Prostate gland (tissue), 2 donors: ENCODE results near the gene WNK2. TPM values are rescaled to one million over a fixed set of nuclear protein-coding genes. Genes with fewer than 3 reads are reported as not detected.

Experiments
- DNase-seq: peaks from one replicate; pipeline ENCODE4 v3.0.0-alpha.2; 2019; ENCODE audit warnings: low spot score
- H3K27ac ChIP-seq, 2 donors: fragments of 200-600 bp; sonication (generic); 2 replicates each; pipeline ENCODE4 v1.5.1; 2017 to 2019
- H3K27me3 ChIP-seq: fragments of 200-600 bp; sonication (generic); replicated peaks from 2 replicates; pipeline ENCODE4 v1.5.1; 2019; ENCODE audit not compliant: insufficient read depth
- H3K36me3 ChIP-seq, 2 donors: fragments of 200-600 bp; sonication (generic); 1 replicate in 1 of 2; 2 replicates in 1 of 2; pipeline versions ENCODE4 v1.5.1 to v1.8.1; 2017 to 2019
- H3K4me1 ChIP-seq: fragments of 200-600 bp; sonication (generic); replicated peaks from 2 replicates; pipeline ENCODE4 v1.5.1; 2019
- H3K4me3 ChIP-seq, 2 donors: fragments of 200-600 bp; sonication (generic); 2 replicates each; pipeline ENCODE4 v1.5.1; 2017 to 2019
- H3K9me3 ChIP-seq: fragments of 200-600 bp; sonication (generic); 2 replicates; pipeline ENCODE4 v1.5.1; 2017
- CTCF ChIP-seq, 4 experiments: fragments of 200-600 bp in 2 of 4; fragments of 450-650 bp in 2 of 4; sonication (generic) in 2 of 4; IDR thresholded peaks; 1 replicate in 3 of 4; 2 replicates in 1 of 4; pipeline ENCODE4 v1.5.1; 2016 to 2019; ENCODE audit warnings: antibody characterized with exemption in 4 of 4, mild to moderate bottlenecking in 2 of 4, moderate library complexity in 2 of 4
- POLR2A ChIP-seq: fragments of 450-650 bp; IDR thresholded peaks from one replicate; pipeline ENCODE4 v1.6.1; 2016; ENCODE audit warnings: antibody characterized with exemption, mild to moderate bottlenecking
- POLR2AphosphoS5 ChIP-seq: sonication (generic); formaldehyde crosslinking; IDR thresholded peaks from one replicate; pipeline ENCODE4 v1.6.1; 2017; ENCODE audit warnings: antibody characterized with exemption
- WGBS: methylation state at CpG from one replicate; pipeline ENCODE4 v1.1.5; 2018; 5-methylcytosine and 5-hydroxymethylcytosine counted together
- intact Hi-C: fragments of 100-400 bp; cut with DNase I; formaldehyde crosslinking; loops from one replicate; pipeline ENCODE4 v1.14.2; 2022
- total RNA-seq, 2 donors: library from RNA; depleted of rRNA; stranded (reverse); fragments of >200 nt; gene quantifications; one replicate each; pipeline ENCODE4 v1.1.0, GENCODE V29; 2016

Gene WNK2
- total RNA-seq, 2 donors from 2014 or later: 77.9 to 136 TPM

GRCh38 chr9:93287189-93287552 is 103.2 kb downstream of the WNK2 start:
- Histone ChIP-seq H3K27me3 (no peaks in the 10 kb centered on the region), H3K4me3 (no peak overlapping the region), H3K27ac (no peak overlapping the region), H3K36me3 (no peaks in the 10 kb centered on the region), H3K9me3 (no peaks in the 10 kb centered on the region), H3K4me1 (no peaks in the 10 kb centered on the region)
- no peak for DNase-seq
- no peak for TF ChIP-seq POLR2AphosphoS5
- TF ChIP-seq CTCF (IDR thresholded peaks at IDR 0.05): no peak
- no peak for TF ChIP-seq POLR2A
- intact Hi-C loops: no loop called here
- WGBS: 91% methylated on average over 10 of the region's 10 CpGs

- no peaks in the 10 kb centered on the region for H3K9me3 ChIP-seq
- TF ChIP-seq CTCF (IDR thresholded peaks at IDR 0.05) (no peak), POLR2A (no peak), POLR2AphosphoS5 (no peak)
- no peaks in the 10 kb centered on the region for H3K4me1 ChIP-seq
- H3K4me3 ChIP-seq: no peak overlapping the region
- intact Hi-C loops: no loop called here
- no peaks in the 10 kb centered on the region for H3K27me3 ChIP-seq
- WGBS: 93% methylated on average over 5 of the region's 5 CpGs
- no peak for DNase-seq
- no peak overlapping the region for H3K27ac ChIP-seq
- H3K36me3 ChIP-seq: no peaks in the 10 kb centered on the region
Measured at GRCh38 chr9:93287593-93287992, 103.7 kb downstream of the WNK2 start.

GRCh38 chr9:93288341-93288740 is 104.4 kb downstream of the WNK2 start:
- Histone ChIP-seq H3K27ac (no peak overlapping the region), H3K9me3 (no peaks in the 10 kb centered on the region), H3K27me3 (no peaks in the 10 kb centered on the region), H3K36me3 (no peaks in the 10 kb centered on the region), H3K4me1 (no peaks in the 10 kb centered on the region), H3K4me3 (no peak overlapping the region)
- intact Hi-C loops: no loop called here
- no peak for DNase-seq
- TF ChIP-seq POLR2AphosphoS5 (no peak), POLR2A (no peak), CTCF (IDR thresholded peaks at IDR 0.05) (no peak)
- WGBS: 89% methylated on average over 8 of the region's 8 CpGs

- Histone ChIP-seq H3K4me3 (no peak overlapping the region), H3K9me3 (no peaks in the 10 kb centered on the region), H3K4me1 (no peaks in the 10 kb centered on the region), H3K36me3 (no peaks in the 10 kb centered on the region), H3K27ac (no peak overlapping the region), H3K27me3 (no peaks in the 10 kb centered on the region)
- WGBS: 88% methylated on average over 24 of the region's 32 CpGs
- intact Hi-C loops: no loop called here
- DNase-seq: no peak
- no peak for TF ChIP-seq CTCF (IDR thresholded peaks at IDR 0.05)
- TF ChIP-seq POLR2AphosphoS5: no peak
- TF ChIP-seq POLR2A: no peak
Measured at GRCh38 chr9:93288891-93289883, 105.2 kb downstream of the WNK2 start.
